Astrocyte (in vitro differentiated cells and primary cell): ENCODE results near the gene CISD3. TPM values are rescaled to one million over a fixed set of nuclear protein-coding genes. Genes with fewer than 3 reads are reported as not detected.
A peak's percentile ranks its signal among the peaks of the same experiment; 100 is the strongest.

Experiments
- DNase-seq: peaks from one replicate; pipeline ENCODE4 v3.0.0-alpha.2; 2010; ENCODE audit warnings: low read depth
- FAIRE-seq: peaks from 2 replicates; lab custom pipeline; 2011; peaks lifted over from hg19 to GRCh38; lab: Jason Lieb, UNC
- H2AFZ ChIP-seq: 2 replicates; pipeline ENCODE4 v1.6.0; 2012; ENCODE audit warnings: low read depth, low read length, inconsistent platforms
- H3K27ac ChIP-seq: 2 replicates; pipeline ENCODE4 v1.5.1; 2011; ENCODE audit warnings: low read depth, low read length, inconsistent platforms
- H3K27me3 ChIP-seq: 2 replicates; pipeline ENCODE4 v1.6.0; 2011; ENCODE audit warnings: low read length, inconsistent platforms; ENCODE audit not compliant: insufficient read depth
- H3K36me3 ChIP-seq: 2 replicates; pipeline ENCODE4 v1.5.1; 2011; ENCODE audit warnings: low read length, inconsistent platforms; ENCODE audit not compliant: insufficient read depth
- H3K4me1 ChIP-seq: 2 replicates; pipeline ENCODE4 v1.5.1; 2011; ENCODE audit warnings: low read length, inconsistent platforms; ENCODE audit not compliant: insufficient read depth
- H3K4me2 ChIP-seq: 2 replicates; pipeline ENCODE4 v1.6.0; 2012; ENCODE audit warnings: low read length, inconsistent platforms
- H3K4me3 ChIP-seq: 2 replicates; pipeline ENCODE4 v1.5.1; 2011; ENCODE audit warnings: low read depth, mild to moderate bottlenecking, low read length, inconsistent platforms; ENCODE audit not compliant: insufficient read depth
- H3K79me2 ChIP-seq: 2 replicates; pipeline ENCODE4 v1.6.0; 2012; ENCODE audit warnings: mild to moderate bottlenecking, low read length, inconsistent platforms; ENCODE audit not compliant: insufficient read depth
- H3K9ac ChIP-seq: 2 replicates; pipeline ENCODE4 v1.6.0; 2012; ENCODE audit warnings: mild to moderate bottlenecking, low read length, inconsistent platforms
- H3K9me3 ChIP-seq: 2 replicates; pipeline ENCODE4 v1.5.1; 2012; ENCODE audit warnings: low read depth, mild to moderate bottlenecking, low read length, inconsistent platforms; ENCODE audit not compliant: insufficient read depth
- H4K20me1 ChIP-seq: 2 replicates; pipeline ENCODE4 v1.6.0; 2012; ENCODE audit warnings: low read length, inconsistent platforms; ENCODE audit not compliant: insufficient read depth
- H3K27ac Mint-ChIP-seq: one replicate; pipeline ENCODE4 v1.8.0; 2021; ENCODE audit warnings: mild to moderate bottlenecking, mixed read lengths; ENCODE audit not compliant: unreplicated experiment
- H3K27me3 Mint-ChIP-seq: one replicate; pipeline ENCODE4 v1.8.0; 2021; ENCODE audit warnings: low read depth, mixed read lengths; ENCODE audit not compliant: unreplicated experiment
- H3K36me3 Mint-ChIP-seq: one replicate; pipeline ENCODE4 v1.8.0; 2021; ENCODE audit warnings: low read depth, mixed read lengths; ENCODE audit not compliant: unreplicated experiment
- H3K4me1 Mint-ChIP-seq: one replicate; pipeline ENCODE4 v1.8.0; 2021; ENCODE audit warnings: low read depth, mixed read lengths; ENCODE audit not compliant: unreplicated experiment
- H3K4me3 Mint-ChIP-seq: one replicate; pipeline ENCODE4 v1.8.0; 2021; ENCODE audit warnings: mild to moderate bottlenecking, moderate library complexity, mixed read lengths; ENCODE audit not compliant: unreplicated experiment
- H3K9me3 Mint-ChIP-seq: one replicate; pipeline ENCODE4 v1.8.0; 2021; ENCODE audit warnings: mild to moderate bottlenecking, mixed read lengths; ENCODE audit not compliant: unreplicated experiment
- EZH2 ChIP-seq: IDR thresholded peaks from 2 replicates; pipeline ENCODE4 v1.6.1; 2012; ENCODE audit warnings: mild to moderate bottlenecking, low read length, inconsistent platforms; ENCODE audit not compliant: insufficient read depth
- total RNA-seq: library from RNA; stranded (reverse); gene quantifications from 2 replicates; pipeline ENCODE4 v1.2.1, GENCODE V29; 2021
- TF ChIP-seq, protein P1 (sequence below): IDR thresholded peaks from 2 replicates; pipeline ENCODE4 v1.5.1; 2011; ENCODE audit warnings: low read depth, mild to moderate bottlenecking, inconsistent platforms, low read length, moderate library complexity; ENCODE audit not compliant: insufficient read depth

The CISD3 gene
- total RNA-seq, 1 donor from 2014 or later = 12.0 TPM

DNA sequence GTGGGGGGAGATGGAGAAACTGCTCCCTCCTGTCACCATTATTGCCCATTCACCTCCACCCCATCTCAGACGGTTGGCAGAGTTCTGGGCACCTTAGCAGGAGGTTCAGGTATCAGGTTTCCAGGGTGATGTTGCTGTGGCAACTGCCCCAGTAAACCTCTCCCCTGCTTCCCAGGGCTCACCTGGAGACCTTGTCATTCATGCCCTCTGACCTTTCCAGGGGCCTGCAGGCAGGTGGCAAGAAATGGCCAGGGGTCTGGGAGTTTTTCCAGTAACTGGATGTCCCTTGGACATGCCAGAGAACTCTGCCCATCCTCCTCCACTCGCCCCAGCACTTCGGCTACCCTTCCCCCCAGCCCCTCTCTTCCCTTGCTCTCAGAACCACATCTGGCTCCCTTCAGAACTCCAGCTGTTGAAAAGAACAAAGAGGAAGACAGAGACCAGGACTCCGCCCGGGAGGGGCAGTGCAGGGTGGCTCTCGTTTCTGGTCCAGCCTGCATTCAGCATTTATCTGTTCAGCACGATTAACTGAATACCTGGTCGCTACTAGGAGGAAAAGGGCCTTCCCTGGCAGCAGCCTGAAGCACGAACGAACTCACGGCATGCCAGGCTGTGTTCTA, 16.6 kb upstream of the CISD3 start:
- H3K36me3 Mint-ChIP-seq = peaks cover 30% of the 10 kb centered on the region
- H3K4me2 ChIP-seq = no peak overlapping the region

DNA sequence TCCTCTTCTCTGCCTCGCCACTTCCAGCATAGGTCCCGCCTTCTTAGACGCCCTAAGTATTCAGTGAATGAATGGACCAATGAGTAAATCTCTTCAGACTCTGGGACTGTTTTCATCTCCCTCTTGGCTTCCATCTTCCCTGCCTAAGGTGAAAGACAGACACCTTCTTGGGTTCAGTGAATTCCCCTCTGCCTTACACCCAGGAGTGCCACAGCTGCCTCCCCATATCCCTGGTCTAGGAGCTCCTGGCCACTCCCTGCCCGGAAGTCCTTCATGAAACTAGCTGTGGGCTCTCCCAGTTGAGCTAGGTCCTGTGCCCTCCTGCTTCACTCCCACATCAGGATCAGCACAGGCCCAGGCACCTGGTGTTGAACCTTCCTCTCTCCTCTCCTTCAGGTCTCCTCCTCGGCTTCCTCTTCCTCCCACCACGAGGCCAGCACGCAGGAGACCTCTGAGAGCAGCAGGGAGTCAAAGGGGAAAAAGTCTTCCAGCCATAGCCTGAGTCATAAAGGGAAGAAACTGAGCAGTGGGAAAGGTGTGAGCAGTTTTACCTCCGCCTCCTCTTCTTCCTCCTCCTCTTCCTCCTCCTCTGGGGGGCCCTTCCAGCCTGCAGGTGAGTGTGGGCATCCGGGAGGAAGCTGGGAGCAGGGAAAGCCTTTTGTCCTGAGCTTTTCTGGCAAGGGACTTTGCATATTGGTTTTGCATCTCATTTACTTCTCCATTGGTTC, 14.8 kb upstream of the CISD3 start:
- H2AFZ ChIP-seq = no peak overlapping the region

More for the DNA sequence above, 16.6 kb upstream of the CISD3 start:
- Histone ChIP-seq H3K36me3 (peaks cover 5% of the 10 kb centered on the region), H3K9me3 (no peaks in the 10 kb centered on the region), H3K79me2 (no peaks in the 10 kb centered on the region), H2AFZ (no peak overlapping the region), H3K9ac (no peak overlapping the region), H3K4me3 (no peak overlapping the region), H3K27me3 (no peaks in the 10 kb centered on the region), H4K20me1 (peaks cover 21% of the 10 kb centered on the region), H3K4me1 (no peaks in the 10 kb centered on the region), H3K27ac (no peak overlapping the region)
- FAIRE-seq (no peak), DNase-seq (no peak)
- peak overlapping the region; percentile 26 for H3K27ac Mint-ChIP-seq
- H3K9me3 Mint-ChIP-seq = peaks cover 2% of the 10 kb centered on the region
- H3K4me3 Mint-ChIP-seq = no peak overlapping the region
- no peaks in the 10 kb centered on the region for H3K4me1 Mint-ChIP-seq
- peaks cover 4% of the 10 kb centered on the region for H3K27me3 Mint-ChIP-seq
- no peak for TF ChIP-seq EZH2
- TF ChIP-seq, protein P1, sequence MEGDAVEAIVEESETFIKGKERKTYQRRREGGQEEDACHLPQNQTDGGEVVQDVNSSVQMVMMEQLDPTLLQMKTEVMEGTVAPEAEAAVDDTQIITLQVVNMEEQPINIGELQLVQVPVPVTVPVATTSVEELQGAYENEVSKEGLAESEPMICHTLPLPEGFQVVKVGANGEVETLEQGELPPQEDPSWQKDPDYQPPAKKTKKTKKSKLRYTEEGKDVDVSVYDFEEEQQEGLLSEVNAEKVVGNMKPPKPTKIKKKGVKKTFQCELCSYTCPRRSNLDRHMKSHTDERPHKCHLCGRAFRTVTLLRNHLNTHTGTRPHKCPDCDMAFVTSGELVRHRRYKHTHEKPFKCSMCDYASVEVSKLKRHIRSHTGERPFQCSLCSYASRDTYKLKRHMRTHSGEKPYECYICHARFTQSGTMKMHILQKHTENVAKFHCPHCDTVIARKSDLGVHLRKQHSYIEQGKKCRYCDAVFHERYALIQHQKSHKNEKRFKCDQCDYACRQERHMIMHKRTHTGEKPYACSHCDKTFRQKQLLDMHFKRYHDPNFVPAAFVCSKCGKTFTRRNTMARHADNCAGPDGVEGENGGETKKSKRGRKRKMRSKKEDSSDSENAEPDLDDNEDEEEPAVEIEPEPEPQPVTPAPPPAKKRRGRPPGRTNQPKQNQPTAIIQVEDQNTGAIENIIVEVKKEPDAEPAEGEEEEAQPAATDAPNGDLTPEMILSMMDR = no peak

More for the DNA sequence above, 14.8 kb upstream of the CISD3 start:
- no peak overlapping the region for H3K27ac ChIP-seq
- H3K9me3 ChIP-seq = no peaks in the 10 kb centered on the region
- H3K27me3 ChIP-seq = no peaks in the 10 kb centered on the region
- H4K20me1 ChIP-seq = peaks cover 7% of the 10 kb centered on the region
- Mint-ChIP-seq H3K27ac (no peak overlapping the region), H3K27me3 (peaks cover 2% of the 10 kb centered on the region), H3K4me3 (no peak overlapping the region), H3K36me3 (peaks cover 25% of the 10 kb centered on the region), H3K4me1 (no peaks in the 10 kb centered on the region), H3K9me3 (no peaks in the 10 kb centered on the region)
- H3K4me2 ChIP-seq = no peak overlapping the region
- FAIRE-seq (no peak), DNase-seq (no peak)
- H3K79me2 ChIP-seq = no peaks in the 10 kb centered on the region
- TF ChIP-seq EZH2 = no peak
- TF ChIP-seq, protein P1 = no peak
- H3K36me3 ChIP-seq = peaks cover 5% of the 10 kb centered on the region
- H3K4me3 ChIP-seq = no peak overlapping the region
- no peak overlapping the region for H3K9ac ChIP-seq
- no peaks in the 10 kb centered on the region for H3K4me1 ChIP-seq
